Ishikawa (cell line): Measurements from ENCODE around the gene PPP6R3.

ENCODE experiments used
- CREB1 ChIP-seq: IDR thresholded peaks from 2 replicates; pipeline ENCODE4 v1.6.1; 2012; ENCODE audit warnings: low read depth
- RAD21 ChIP-seq: IDR thresholded peaks from 2 replicates; pipeline ENCODE4 v1.6.1; 2012; ENCODE audit warnings: low read depth
- REST ChIP-seq: IDR thresholded peaks from 2 replicates; pipeline ENCODE4 v1.6.1; 2012; ENCODE audit warnings: low read depth, mild to moderate bottlenecking
- TAF1 ChIP-seq: IDR thresholded peaks from 2 replicates; pipeline ENCODE4 v1.6.1; 2012; ENCODE audit warnings: low read depth, mild to moderate bottlenecking

- TF ChIP-seq RAD21 (no peak), CREB1 (no peak), TAF1 (no peak), REST (no peak)
Observed at GRCh38 chr11:68539395-68539794, 78.8 kb downstream of the PPP6R3 start.
